ENCODE results near the gene PLD1.
A peak's percentile ranks its signal among the peaks of the same experiment; 100 is the strongest.

Gene PLD1

DNA sequence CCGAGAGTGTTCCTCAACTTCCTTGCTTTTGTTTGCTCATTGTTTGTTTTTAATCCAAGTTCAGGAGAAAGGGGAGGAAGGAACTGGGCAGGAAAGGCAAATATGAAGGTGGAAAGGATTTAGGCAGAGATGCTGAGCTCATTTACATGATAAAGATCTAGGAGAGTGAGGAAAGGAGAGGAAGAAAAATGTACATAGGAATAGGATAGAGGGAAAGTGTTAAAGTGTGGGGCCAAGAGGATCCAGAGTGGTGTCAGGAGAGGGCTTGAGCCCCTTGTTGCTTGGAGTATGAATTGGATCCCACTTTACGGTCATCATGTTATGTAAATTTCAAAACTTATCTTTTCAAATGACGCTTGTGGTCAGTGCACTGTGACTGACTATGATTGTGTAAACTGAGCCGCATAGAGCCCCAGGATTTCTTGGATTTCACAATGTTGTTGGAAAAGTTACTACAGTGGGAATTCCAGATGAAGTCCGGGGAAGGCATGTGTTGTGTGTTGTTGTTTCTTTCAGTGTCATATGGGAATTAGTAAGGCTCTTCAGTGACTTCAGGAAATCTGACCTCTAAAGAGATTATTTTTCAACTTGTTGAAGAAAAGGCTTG is 15.0 kb upstream of the PLD1 start:
- H3K4me3 ChIP-seq: no peak overlapping the region
- DNase-seq (ENCODE audit: low spot score): no peak
- TF ChIP-seq, protein P1, sequence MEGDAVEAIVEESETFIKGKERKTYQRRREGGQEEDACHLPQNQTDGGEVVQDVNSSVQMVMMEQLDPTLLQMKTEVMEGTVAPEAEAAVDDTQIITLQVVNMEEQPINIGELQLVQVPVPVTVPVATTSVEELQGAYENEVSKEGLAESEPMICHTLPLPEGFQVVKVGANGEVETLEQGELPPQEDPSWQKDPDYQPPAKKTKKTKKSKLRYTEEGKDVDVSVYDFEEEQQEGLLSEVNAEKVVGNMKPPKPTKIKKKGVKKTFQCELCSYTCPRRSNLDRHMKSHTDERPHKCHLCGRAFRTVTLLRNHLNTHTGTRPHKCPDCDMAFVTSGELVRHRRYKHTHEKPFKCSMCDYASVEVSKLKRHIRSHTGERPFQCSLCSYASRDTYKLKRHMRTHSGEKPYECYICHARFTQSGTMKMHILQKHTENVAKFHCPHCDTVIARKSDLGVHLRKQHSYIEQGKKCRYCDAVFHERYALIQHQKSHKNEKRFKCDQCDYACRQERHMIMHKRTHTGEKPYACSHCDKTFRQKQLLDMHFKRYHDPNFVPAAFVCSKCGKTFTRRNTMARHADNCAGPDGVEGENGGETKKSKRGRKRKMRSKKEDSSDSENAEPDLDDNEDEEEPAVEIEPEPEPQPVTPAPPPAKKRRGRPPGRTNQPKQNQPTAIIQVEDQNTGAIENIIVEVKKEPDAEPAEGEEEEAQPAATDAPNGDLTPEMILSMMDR (IDR thresholded peaks at IDR 0.05): no peak
- peak overlapping the region in 1 of 2 donors; percentile 55 for H3K27ac ChIP-seq

DNA sequence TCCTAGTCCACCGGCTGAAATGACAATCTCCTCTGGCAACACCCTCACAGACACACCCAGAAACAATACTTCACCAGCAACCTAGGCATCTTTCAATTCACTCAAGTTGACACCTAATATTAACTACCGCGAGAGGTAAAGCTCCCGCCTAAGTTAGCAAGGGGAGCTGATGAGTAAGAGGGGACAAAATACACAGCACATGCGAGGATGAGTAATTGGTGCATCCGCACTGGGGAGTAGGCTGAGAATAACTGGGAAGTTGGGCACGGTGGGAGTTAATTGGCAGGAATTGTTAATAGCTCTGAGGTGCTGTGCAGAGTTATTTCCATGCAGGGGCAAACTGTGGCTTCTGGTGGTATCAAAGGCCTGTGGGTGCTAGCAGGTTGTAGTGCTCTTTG is 14.5 kb upstream of the PLD1 start:
- TF ChIP-seq, protein P1 (IDR thresholded peaks at IDR 0.05): no peak
- Histone ChIP-seq H3K4me3 (no peak overlapping the region), H3K27ac (peak overlapping the region in 1 of 2 donors; percentile 55)
- DNase-seq (ENCODE audit: low spot score): no peak

DNA sequence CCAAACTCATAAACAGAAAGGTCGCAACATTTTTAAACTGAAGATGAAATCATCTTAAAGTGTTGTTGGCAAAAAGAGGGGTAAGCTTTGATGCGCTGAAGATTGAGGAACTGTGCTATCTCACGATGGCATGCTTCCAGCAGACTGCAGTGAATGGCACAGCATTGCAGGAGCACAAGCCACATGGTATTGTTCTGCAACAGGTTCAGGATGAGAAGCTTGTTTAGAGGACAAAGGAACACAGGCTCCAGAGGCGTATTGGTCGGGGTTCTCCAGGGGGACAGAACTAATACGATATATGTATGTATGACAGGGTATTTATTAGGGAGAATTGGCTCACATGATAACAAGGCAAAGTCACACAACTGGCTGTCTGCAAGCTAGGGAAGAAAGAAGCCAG is 13.8 kb upstream of the PLD1 start:
- DNase-seq (ENCODE audit: low spot score): no peak
- no peak overlapping the region for H3K27ac ChIP-seq
- no peak overlapping the region for H3K4me3 ChIP-seq
- TF ChIP-seq, protein P1 (IDR thresholded peaks at IDR 0.05): no peak

DNA sequence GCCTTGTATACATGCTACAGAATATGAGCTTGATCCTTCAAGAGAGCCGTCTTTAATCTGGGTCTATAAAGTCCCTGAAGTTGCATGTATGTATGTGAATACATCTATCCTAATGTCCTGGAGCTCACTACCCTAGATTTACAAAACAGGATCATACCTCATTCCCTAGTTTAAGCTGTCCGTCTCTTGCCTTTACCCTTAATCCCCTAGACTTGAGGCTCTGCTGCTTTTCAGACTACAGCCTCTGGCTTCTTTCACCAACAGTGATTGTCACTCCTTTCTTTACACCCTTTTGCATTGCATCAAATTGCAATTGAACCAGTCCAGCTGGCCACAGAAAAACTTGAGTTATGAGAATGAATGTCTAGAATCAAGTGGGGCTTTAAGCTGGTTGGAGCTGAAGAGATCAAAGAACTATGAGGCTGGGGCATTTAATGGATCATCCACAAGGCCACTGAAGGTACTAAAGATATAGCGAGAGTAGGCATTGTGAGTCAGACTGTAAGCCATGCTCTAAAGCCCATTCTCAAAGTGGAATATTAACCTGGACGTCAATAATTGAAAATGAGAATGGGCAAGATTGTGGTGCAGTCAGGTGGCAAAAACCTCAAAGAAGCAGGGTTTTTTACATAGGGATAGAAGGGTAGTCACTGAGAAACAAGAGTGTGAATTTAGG is 12.3 kb upstream of the PLD1 start:
- DNase-seq (ENCODE audit: low spot score): no peak
- Histone ChIP-seq H3K27ac (no peak overlapping the region), H3K4me3 (no peak overlapping the region)
- TF ChIP-seq, protein P1 (IDR thresholded peaks at IDR 0.05): no peak

DNA sequence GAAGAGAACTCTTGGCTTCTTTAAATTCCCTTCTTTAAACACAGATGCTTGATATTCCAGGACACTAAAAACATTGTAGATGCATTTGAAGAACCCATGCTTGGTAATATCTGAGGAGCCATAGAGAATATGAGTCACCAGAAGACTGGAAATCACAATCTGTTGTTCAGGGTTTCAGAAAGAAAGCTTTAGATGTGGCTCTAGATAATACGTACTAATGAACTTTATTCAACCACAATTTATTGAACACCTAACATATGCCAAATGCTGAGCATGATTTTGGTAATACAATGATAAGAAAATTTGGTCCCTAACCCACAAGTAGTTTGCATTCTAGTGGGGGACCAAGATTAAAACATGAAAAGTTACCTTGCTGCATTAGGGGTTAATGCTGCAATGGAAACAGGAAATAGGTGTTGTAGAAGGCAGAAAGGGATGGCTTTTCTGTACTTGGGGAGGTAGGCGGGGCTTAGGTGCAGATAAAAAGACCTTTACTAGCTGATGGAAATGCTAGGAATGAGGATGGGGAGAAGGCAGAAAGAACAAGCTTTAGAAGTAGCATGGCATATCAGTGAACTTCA is 11.6 kb upstream of the PLD1 start:
- DNase-seq (ENCODE audit: low spot score): no peak
- TF ChIP-seq, protein P1 (IDR thresholded peaks at IDR 0.05): no peak
- Histone ChIP-seq H3K27ac (no peak overlapping the region), H3K4me3 (no peak overlapping the region)

DNA sequence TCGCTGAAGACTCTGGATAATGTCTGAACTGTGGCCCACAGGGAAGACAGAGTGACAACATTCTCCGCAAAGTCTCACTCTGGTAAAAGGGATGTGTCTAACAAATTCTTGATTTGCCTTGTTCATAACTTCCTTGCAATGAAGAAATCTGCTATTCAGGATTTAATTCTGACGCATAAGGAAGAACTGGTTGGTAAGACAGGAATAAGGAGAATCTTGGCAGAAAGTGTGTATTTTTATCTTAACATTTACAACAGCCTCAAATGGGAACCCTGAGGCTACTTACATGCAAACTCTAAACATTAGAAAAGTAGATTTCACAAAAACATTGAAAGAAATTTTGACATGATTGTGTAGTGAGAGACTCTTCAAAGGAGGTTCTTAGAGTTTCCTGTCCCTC is 10.8 kb upstream of the PLD1 start:
- H3K27ac ChIP-seq: no peak overlapping the region
- TF ChIP-seq, protein P1 (IDR thresholded peaks at IDR 0.05): no peak
- no peak for DNase-seq (ENCODE audit: low spot score)
- H3K4me3 ChIP-seq: no peak overlapping the region
